RWPE1 (cell line): ENCODE results near the gene PPP1R36.

ENCODE experiments used
- CTCF ChIA-PET: fragments of 350-600 bp; sonication (Branson Sonifier 250); formaldehyde crosslinking; extraction: SDS; loops from one replicate; lab custom pipeline; 2021; lab: Yijun Ruan, JAX
- POLR2A ChIA-PET: fragments of 400-600 bp; formaldehyde crosslinking; extraction: SDS; loops from one replicate; lab custom pipeline; 2020; ENCODE audit warnings: antibody characterized with exemption; ENCODE audit not compliant: low non-redundant PET; lab: Yijun Ruan, JAX
- DNase-seq: peaks from one replicate; pipeline ENCODE4 v3.0.0; 2012; ENCODE audit warnings: low spot score
- H3K27ac ChIP-seq: fragments of 450-650 bp; 2 replicates; pipeline ENCODE4 v1.5.1; 2017
- TF ChIP-seq, protein P1 (sequence below): fragments of 450-650 bp; conservative IDR thresholded peaks from 2 replicates; pipeline ENCODE4 v1.5.1; 2017; ENCODE audit warnings: low read depth, mild to moderate bottlenecking

PPP1R36 gene

DNA sequence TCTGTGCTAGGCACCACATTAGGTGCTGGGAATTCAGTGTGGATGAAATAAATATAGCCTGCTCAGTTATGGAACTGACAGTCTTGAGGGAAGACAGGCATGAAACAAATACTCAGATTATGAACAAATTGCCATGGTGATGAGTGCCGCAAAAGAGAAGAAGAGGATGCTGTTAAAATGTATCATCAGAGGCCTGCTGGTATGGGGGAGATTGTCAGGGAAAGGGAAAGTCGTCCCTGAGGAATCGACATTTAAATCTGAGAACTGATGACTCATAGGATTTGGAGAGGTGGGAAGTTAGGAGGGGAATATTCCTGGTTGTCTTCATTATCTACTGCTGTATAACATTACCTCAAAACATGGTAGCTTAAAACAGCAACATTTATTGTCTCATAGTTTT is 42.0 kb downstream of the PPP1R36 start:
- no peak for DNase-seq
- H3K27ac ChIP-seq, result no peak overlapping the region
- POLR2A ChIA-PET, result no interaction called here
- CTCF ChIA-PET, result no interaction called here
- TF ChIP-seq, protein P1, sequence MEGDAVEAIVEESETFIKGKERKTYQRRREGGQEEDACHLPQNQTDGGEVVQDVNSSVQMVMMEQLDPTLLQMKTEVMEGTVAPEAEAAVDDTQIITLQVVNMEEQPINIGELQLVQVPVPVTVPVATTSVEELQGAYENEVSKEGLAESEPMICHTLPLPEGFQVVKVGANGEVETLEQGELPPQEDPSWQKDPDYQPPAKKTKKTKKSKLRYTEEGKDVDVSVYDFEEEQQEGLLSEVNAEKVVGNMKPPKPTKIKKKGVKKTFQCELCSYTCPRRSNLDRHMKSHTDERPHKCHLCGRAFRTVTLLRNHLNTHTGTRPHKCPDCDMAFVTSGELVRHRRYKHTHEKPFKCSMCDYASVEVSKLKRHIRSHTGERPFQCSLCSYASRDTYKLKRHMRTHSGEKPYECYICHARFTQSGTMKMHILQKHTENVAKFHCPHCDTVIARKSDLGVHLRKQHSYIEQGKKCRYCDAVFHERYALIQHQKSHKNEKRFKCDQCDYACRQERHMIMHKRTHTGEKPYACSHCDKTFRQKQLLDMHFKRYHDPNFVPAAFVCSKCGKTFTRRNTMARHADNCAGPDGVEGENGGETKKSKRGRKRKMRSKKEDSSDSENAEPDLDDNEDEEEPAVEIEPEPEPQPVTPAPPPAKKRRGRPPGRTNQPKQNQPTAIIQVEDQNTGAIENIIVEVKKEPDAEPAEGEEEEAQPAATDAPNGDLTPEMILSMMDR, result no peak

- ChIA-PET CTCF (no interaction called here), POLR2A (no interaction called here)
- no peak overlapping the region for H3K27ac ChIP-seq
- TF ChIP-seq, protein P1, result no peak
- no peak for DNase-seq
Measured at GRCh38 chr14:64594438-64594837, 44.7 kb downstream of the PPP1R36 start.

DNA sequence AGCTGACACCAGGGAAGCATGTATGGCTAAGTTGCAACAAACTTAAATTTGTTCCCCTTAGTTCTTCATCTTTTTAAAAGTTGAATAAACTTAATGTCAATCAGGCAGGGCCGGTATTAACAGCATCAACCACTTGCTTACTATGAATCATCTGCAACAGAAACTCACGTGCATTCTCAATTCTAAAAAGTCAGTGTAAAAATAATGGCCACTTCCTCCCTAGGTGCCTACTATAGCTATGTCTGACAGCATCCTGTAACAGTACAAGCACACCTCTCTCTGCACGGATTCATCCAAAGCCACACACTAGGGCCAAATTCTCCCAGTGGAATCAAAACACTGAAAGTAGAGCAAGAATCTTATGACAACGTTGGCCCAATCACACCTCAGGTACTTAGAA is 48.6 kb downstream of the PPP1R36 start:
- DNase-seq, result no peak
- POLR2A ChIA-PET, result no interaction called here
- TF ChIP-seq, protein P1, result no peak
- no peak overlapping the region for H3K27ac ChIP-seq
- CTCF ChIA-PET, result no interaction called here

GRCh38 chr14:64601571-64601970 is 51.8 kb downstream of the PPP1R36 start:
- no peak overlapping the region for H3K27ac ChIP-seq
- TF ChIP-seq, protein P1, result no peak
- DNase-seq, result no peak
- ChIA-PET CTCF (no interaction called here), POLR2A (no interaction called here)

GRCh38 chr14:64602826-64603225 is 53.1 kb downstream of the PPP1R36 start:
- TF ChIP-seq, protein P1, result no peak
- no peak overlapping the region for H3K27ac ChIP-seq
- DNase-seq, result no peak
- POLR2A ChIA-PET, result no interaction called here
- CTCF ChIA-PET, result no interaction called here

GRCh38 chr14:64604001-64604400 is 54.2 kb downstream of the PPP1R36 start:
- ChIA-PET POLR2A (no interaction called here), CTCF (interaction anchor here (0.8 kb wide), 1 partner anchor 8 kb away, joined by 3 read pairs; no protein-coding TSS in a partner anchor)

More at GRCh38 chr14:64604001-64604400, 54.2 kb downstream of the PPP1R36 start:
- TF ChIP-seq, protein P1, result no peak
- H3K27ac ChIP-seq, result peak overlapping the region; percentile 85
- DNase-seq, result no peak
